ENCODE data around the gene CTDSPL2.

Gene CTDSPL2

GRCh38 chr15:44482090-44482489 lies 54.7 kb downstream of the CTDSPL2 start:
- Histone ChIP-seq H3K27ac (ENCODE audit: insufficient read depth, low read depth, low read length, poor library complexity, severe bottlenecking) (no peak overlapping the region), H3K9me3 (ENCODE audit: control insufficient read depth, low read length) (no peaks in the 10 kb centered on the region), H3K27me3 (ENCODE audit: control insufficient read depth, insufficient read depth, low read length, poor library complexity, severe bottlenecking) (no peaks in the 10 kb centered on the region), H3K4me3 (ENCODE audit: insufficient read depth, low read depth, low read length) (no peak overlapping the region), H3K4me1 (ENCODE audit: control insufficient read depth, insufficient read depth, low read length) (no peaks in the 10 kb centered on the region), H3K36me3 (ENCODE audit: control insufficient read depth, insufficient read depth, low read length) (peaks cover under 1% of the 10 kb centered on the region)
- 89 to 98% methylated on average over 2 of the region's 2 CpGs for WGBS, 2 experiments

GRCh38 chr15:44485880-44486279 lies 58.5 kb downstream of the CTDSPL2 start:
- no peaks in the 10 kb centered on the region for H3K9me3 ChIP-seq (ENCODE audit: control insufficient read depth, low read length)
- H3K36me3 ChIP-seq (ENCODE audit: control insufficient read depth, insufficient read depth, low read length) = peaks cover 7% of the 10 kb centered on the region
- H3K4me1 ChIP-seq (ENCODE audit: control insufficient read depth, insufficient read depth, low read length) = no peaks in the 10 kb centered on the region
- 96 to 97% methylated on average over 3 of the region's 3 CpGs for WGBS, 2 experiments
- no peak overlapping the region for H3K27ac ChIP-seq (ENCODE audit: insufficient read depth, low read depth, low read length, poor library complexity, severe bottlenecking)
- H3K27me3 ChIP-seq (ENCODE audit: control insufficient read depth, insufficient read depth, low read length, poor library complexity, severe bottlenecking) = no peaks in the 10 kb centered on the region
- no peak overlapping the region for H3K4me3 ChIP-seq (ENCODE audit: insufficient read depth, low read depth, low read length)

- Histone ChIP-seq H3K4me3 (ENCODE audit: insufficient read depth, low read depth, low read length) (no peak overlapping the region), H3K27me3 (ENCODE audit: control insufficient read depth, insufficient read depth, low read length, poor library complexity, severe bottlenecking) (no peaks in the 10 kb centered on the region), H3K27ac (ENCODE audit: insufficient read depth, low read depth, low read length, poor library complexity, severe bottlenecking) (no peak overlapping the region), H3K36me3 (ENCODE audit: control insufficient read depth, insufficient read depth, low read length) (peaks cover 15% of the 10 kb centered on the region), H3K9me3 (ENCODE audit: control insufficient read depth, low read length) (no peaks in the 10 kb centered on the region), H3K4me1 (ENCODE audit: control insufficient read depth, insufficient read depth, low read length) (no peaks in the 10 kb centered on the region)
- WGBS, 2 experiments = 96 to 98% methylated on average over 1 of the region's 1 CpG
Measured at GRCh38 chr15:44489464-44489863, 62.0 kb downstream of the CTDSPL2 start.

GRCh38 chr15:44490622-44491021 lies 63.2 kb downstream of the CTDSPL2 start:
- H3K9me3 ChIP-seq (ENCODE audit: control insufficient read depth, low read length) = no peaks in the 10 kb centered on the region
- H3K4me3 ChIP-seq (ENCODE audit: insufficient read depth, low read depth, low read length) = no peak overlapping the region
- no peaks in the 10 kb centered on the region for H3K27me3 ChIP-seq (ENCODE audit: control insufficient read depth, insufficient read depth, low read length, poor library complexity, severe bottlenecking)
- H3K36me3 ChIP-seq (ENCODE audit: control insufficient read depth, insufficient read depth, low read length) = peaks cover 15% of the 10 kb centered on the region
- 88 to 100% methylated on average over 2 of the region's 3 CpGs for WGBS, 2 experiments
- H3K27ac ChIP-seq (ENCODE audit: insufficient read depth, low read depth, low read length, poor library complexity, severe bottlenecking) = no peak overlapping the region
- no peaks in the 10 kb centered on the region for H3K4me1 ChIP-seq (ENCODE audit: control insufficient read depth, insufficient read depth, low read length)

GRCh38 chr15:44492040-44492439 lies 64.6 kb downstream of the CTDSPL2 start:
- H3K36me3 ChIP-seq (ENCODE audit: control insufficient read depth, insufficient read depth, low read length) = peaks cover 21% of the 10 kb centered on the region
- no peaks in the 10 kb centered on the region for H3K9me3 ChIP-seq (ENCODE audit: control insufficient read depth, low read length)
- no peaks in the 10 kb centered on the region for H3K27me3 ChIP-seq (ENCODE audit: control insufficient read depth, insufficient read depth, low read length, poor library complexity, severe bottlenecking)
- WGBS, 2 experiments = 95 to 97% methylated on average over 7 of the region's 7 CpGs
- H3K4me1 ChIP-seq (ENCODE audit: control insufficient read depth, insufficient read depth, low read length) = no peaks in the 10 kb centered on the region
- no peak overlapping the region for H3K27ac ChIP-seq (ENCODE audit: insufficient read depth, low read depth, low read length, poor library complexity, severe bottlenecking)
- no peak overlapping the region for H3K4me3 ChIP-seq (ENCODE audit: insufficient read depth, low read depth, low read length)

GRCh38 chr15:44492672-44493071 lies 65.2 kb downstream of the CTDSPL2 start:
- Histone ChIP-seq H3K36me3 (ENCODE audit: control insufficient read depth, insufficient read depth, low read length) (peaks cover 17% of the 10 kb centered on the region), H3K4me3 (ENCODE audit: insufficient read depth, low read depth, low read length) (no peak overlapping the region)
- 94 to 100% methylated on average over 1 to 2 of the region's 3 CpGs for WGBS, 2 experiments

GRCh38 chr15:44495562-44495961 lies 68.1 kb downstream of the CTDSPL2 start:
- Histone ChIP-seq H3K27me3 (ENCODE audit: control insufficient read depth, insufficient read depth, low read length, poor library complexity, severe bottlenecking) (no peaks in the 10 kb centered on the region), H3K4me1 (ENCODE audit: control insufficient read depth, insufficient read depth, low read length) (no peaks in the 10 kb centered on the region), H3K4me3 (ENCODE audit: insufficient read depth, low read depth, low read length) (no peak overlapping the region), H3K9me3 (ENCODE audit: control insufficient read depth, low read length) (no peaks in the 10 kb centered on the region), H3K27ac (ENCODE audit: insufficient read depth, low read depth, low read length, poor library complexity, severe bottlenecking) (no peak overlapping the region), H3K36me3 (ENCODE audit: control insufficient read depth, insufficient read depth, low read length) (peaks cover 22% of the 10 kb centered on the region)
- 89 to 92% methylated on average over 8 of the region's 8 CpGs for WGBS, 2 experiments

More at GRCh38 chr15:44492672-44493071, 65.2 kb downstream of the CTDSPL2 start:
- Histone ChIP-seq H3K27ac (ENCODE audit: insufficient read depth, low read depth, low read length, poor library complexity, severe bottlenecking) (no peak overlapping the region), H3K27me3 (ENCODE audit: control insufficient read depth, insufficient read depth, low read length, poor library complexity, severe bottlenecking) (no peaks in the 10 kb centered on the region), H3K9me3 (ENCODE audit: control insufficient read depth, low read length) (no peaks in the 10 kb centered on the region), H3K4me1 (ENCODE audit: control insufficient read depth, insufficient read depth, low read length) (no peaks in the 10 kb centered on the region)

GRCh38 chr15:44500555-44500954 lies 73.1 kb downstream of the CTDSPL2 start:
- H3K36me3 ChIP-seq (ENCODE audit: control insufficient read depth, insufficient read depth, low read length) = peaks cover 25% of the 10 kb centered on the region
- WGBS, 2 experiments = 98 to 99% methylated on average over 3 of the region's 3 CpGs
- H3K27me3 ChIP-seq (ENCODE audit: control insufficient read depth, insufficient read depth, low read length, poor library complexity, severe bottlenecking) = no peaks in the 10 kb centered on the region
- no peaks in the 10 kb centered on the region for H3K9me3 ChIP-seq (ENCODE audit: control insufficient read depth, low read length)
- H3K4me1 ChIP-seq (ENCODE audit: control insufficient read depth, insufficient read depth, low read length) = no peaks in the 10 kb centered on the region
- no peak overlapping the region for H3K27ac ChIP-seq (ENCODE audit: insufficient read depth, low read depth, low read length, poor library complexity, severe bottlenecking)
- no peak overlapping the region for H3K4me3 ChIP-seq (ENCODE audit: insufficient read depth, low read depth, low read length)

- no peak overlapping the region for H3K27ac ChIP-seq (ENCODE audit: insufficient read depth, low read depth, low read length, poor library complexity, severe bottlenecking)
Measured at GRCh38 chr15:44501768-44502366, 74.4 kb downstream of the CTDSPL2 start.

GRCh38 chr15:44516436-44516835 lies 89.0 kb downstream of the CTDSPL2 start:
- no peaks in the 10 kb centered on the region for H3K27me3 ChIP-seq (ENCODE audit: control insufficient read depth, insufficient read depth, low read length, poor library complexity, severe bottlenecking)
- no peaks in the 10 kb centered on the region for H3K4me1 ChIP-seq (ENCODE audit: control insufficient read depth, insufficient read depth, low read length)
- H3K36me3 ChIP-seq (ENCODE audit: control insufficient read depth, insufficient read depth, low read length) = peaks cover 6% of the 10 kb centered on the region
- H3K9me3 ChIP-seq (ENCODE audit: control insufficient read depth, low read length) = no peaks in the 10 kb centered on the region
- H3K4me3 ChIP-seq (ENCODE audit: insufficient read depth, low read depth, low read length) = no peak overlapping the region
- H3K27ac ChIP-seq (ENCODE audit: insufficient read depth, low read depth, low read length, poor library complexity, severe bottlenecking) = no peak overlapping the region

More at GRCh38 chr15:44501768-44502366, 74.4 kb downstream of the CTDSPL2 start:
- H3K9me3 ChIP-seq (ENCODE audit: control insufficient read depth, low read length) = no peaks in the 10 kb centered on the region
- no peak overlapping the region for H3K4me3 ChIP-seq (ENCODE audit: insufficient read depth, low read depth, low read length)
- 50 to 70% methylated on average over 1 of the region's 3 CpGs for WGBS, 2 experiments
- peaks cover 19% of the 10 kb centered on the region for H3K36me3 ChIP-seq (ENCODE audit: control insufficient read depth, insufficient read depth, low read length)
- no peaks in the 10 kb centered on the region for H3K27me3 ChIP-seq (ENCODE audit: control insufficient read depth, insufficient read depth, low read length, poor library complexity, severe bottlenecking)
- H3K4me1 ChIP-seq (ENCODE audit: control insufficient read depth, insufficient read depth, low read length) = no peaks in the 10 kb centered on the region

GRCh38 chr15:44519537-44519936 lies 92.1 kb downstream of the CTDSPL2 start:
- Histone ChIP-seq H3K4me1 (ENCODE audit: control insufficient read depth, insufficient read depth, low read length) (no peaks in the 10 kb centered on the region), H3K9me3 (ENCODE audit: control insufficient read depth, low read length) (no peaks in the 10 kb centered on the region), H3K27ac (ENCODE audit: insufficient read depth, low read depth, low read length, poor library complexity, severe bottlenecking) (no peak overlapping the region), H3K36me3 (ENCODE audit: control insufficient read depth, insufficient read depth, low read length) (peaks cover 23% of the 10 kb centered on the region), H3K4me3 (ENCODE audit: insufficient read depth, low read depth, low read length) (no peak overlapping the region), H3K27me3 (ENCODE audit: control insufficient read depth, insufficient read depth, low read length, poor library complexity, severe bottlenecking) (no peaks in the 10 kb centered on the region)
- 94 to 95% methylated on average over 5 of the region's 6 CpGs for WGBS, 2 experiments
